SU-DHL-6 (cell line): ENCODE results near the gene RRAD.
"Not testable (repeated sequence)": the region's sequence is repeated elsewhere in the genome, so short reads cannot be mapped to it uniquely, and the experiment has no call there.

Experiments used
- H2AFZ ChIP-seq: fragments of 200-600 bp; sonication (generic); 2 replicates; pipeline ENCODE4 v1.6.1; 2014; ENCODE audit warnings: low read depth, mild to moderate bottlenecking, moderate library complexity, mixed read lengths, antibody characterized with exemption, low read length; ENCODE audit not compliant: severe bottlenecking
- H3F3A ChIP-seq: fragments of 200-600 bp; shearing (Covaris generic); 2 replicates; pipeline ENCODE4 v1.6.0; 2016; ENCODE audit warnings: antibody characterized with exemption, mild to moderate bottlenecking; ENCODE audit not compliant: insufficient read depth
- H3K27ac ChIP-seq: fragments of 200-600 bp; sonication (generic); 2 replicates; pipeline ENCODE4 v1.5.1; 2016; ENCODE audit warnings: low read depth, mild to moderate bottlenecking, low read length, moderate library complexity, mixed read lengths
- H3K27me3 ChIP-seq: fragments of 200-600 bp; sonication (generic), shearing (Covaris generic); 2 replicates; pipeline ENCODE4 v1.6.0; 2014; ENCODE audit warnings: mild to moderate bottlenecking, low read length
- H3K36me3 ChIP-seq: fragments of 200-600 bp; sonication (generic); 2 replicates; pipeline ENCODE4 v1.6.1; 2014; ENCODE audit warnings: mild to moderate bottlenecking, low read length, mixed read lengths
- H3K4me2 ChIP-seq: fragments of 300-600, 200-600 bp; shearing (Covaris generic), sonication (generic); 2 replicates; pipeline ENCODE4 v1.6.0; 2014; ENCODE audit warnings: low read length, low read depth, mild to moderate bottlenecking; ENCODE audit not compliant: poor library complexity, severe bottlenecking
- H3K4me3 ChIP-seq: fragments of 200-600 bp; sonication (generic); 2 replicates; pipeline ENCODE4 v1.5.1; 2014; ENCODE audit warnings: antibody characterized with exemption, low read length, mild to moderate bottlenecking, mixed read lengths; ENCODE audit not compliant: insufficient read depth, poor library complexity, severe bottlenecking
- H3K79me2 ChIP-seq: fragments of 200-600 bp; sonication (generic); 2 replicates; pipeline ENCODE4 v1.6.1; 2014; ENCODE audit warnings: mild to moderate bottlenecking, low read length, moderate library complexity; ENCODE audit not compliant: insufficient read depth
- H3K9ac ChIP-seq: fragments of 200-600 bp; sonication (generic); 2 replicates; pipeline ENCODE4 v1.7.0; 2014; ENCODE audit warnings: mild to moderate bottlenecking, low read length
- H3K9me2 ChIP-seq: fragments of 200-600 bp; sonication (generic); replicated peaks from 2 replicates; pipeline ENCODE4 v1.6.1; 2014; ENCODE audit warnings: low read length; ENCODE audit not compliant: insufficient read depth
- H3K9me3 ChIP-seq: fragments of 200-600 bp; sonication (generic); 2 replicates; pipeline ENCODE4 v1.6.1; 2014; ENCODE audit warnings: low read length, mixed read lengths; ENCODE audit not compliant: insufficient read depth
- H4K20me1 ChIP-seq: fragments of 200-600 bp; sonication (generic); 2 replicates; pipeline ENCODE4 v1.6.1; 2014; ENCODE audit warnings: low read depth, mild to moderate bottlenecking, antibody characterized with exemption, low read length, moderate library complexity, mixed read lengths
- EZH2phosphoT487 ChIP-seq: fragments of 200-600 bp; sonication (generic), shearing (Covaris generic); conservative IDR thresholded peaks from 2 replicates; pipeline ENCODE4 v1.6.1; 2018; ENCODE audit warnings: mild to moderate bottlenecking, antibody characterized with exemption, low read length, moderate library complexity, mixed read lengths
- TF ChIP-seq, protein P1 (sequence below): fragments of 200-600 bp; sonication (generic); IDR thresholded peaks from one replicate; pipeline ENCODE4 v1.5.1; 2017; ENCODE audit warnings: antibody characterized with exemption, mild to moderate bottlenecking, low read length, moderate library complexity; ENCODE audit not compliant: insufficient read depth, poor library complexity, severe bottlenecking

RRAD gene

DNA sequence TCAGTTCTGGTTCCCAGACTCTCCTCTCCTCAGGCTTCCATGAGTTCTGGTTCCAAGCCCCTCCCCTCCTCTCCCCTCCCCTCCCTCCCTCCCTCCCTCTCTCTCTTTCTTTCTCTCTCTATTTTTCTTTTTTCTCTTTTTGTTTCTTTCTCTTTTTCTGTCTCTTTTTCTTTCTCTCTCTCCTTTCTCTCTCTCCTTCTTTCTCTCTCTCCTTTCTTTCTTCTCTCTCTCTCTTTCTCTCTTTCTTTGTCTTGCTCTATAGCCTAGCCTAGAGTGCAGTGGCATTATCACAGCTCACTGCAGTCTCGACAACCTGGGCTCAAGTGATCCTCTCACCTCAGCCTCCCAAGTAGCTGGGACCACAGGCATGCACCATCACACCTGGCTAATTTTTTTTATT lies 34.9 kb upstream of the RRAD start:
- H2AFZ ChIP-seq, result no peak overlapping the region
- no peaks in the 10 kb centered on the region for H3K79me2 ChIP-seq
- no peaks in the 10 kb centered on the region for H4K20me1 ChIP-seq
- TF ChIP-seq, protein P1, sequence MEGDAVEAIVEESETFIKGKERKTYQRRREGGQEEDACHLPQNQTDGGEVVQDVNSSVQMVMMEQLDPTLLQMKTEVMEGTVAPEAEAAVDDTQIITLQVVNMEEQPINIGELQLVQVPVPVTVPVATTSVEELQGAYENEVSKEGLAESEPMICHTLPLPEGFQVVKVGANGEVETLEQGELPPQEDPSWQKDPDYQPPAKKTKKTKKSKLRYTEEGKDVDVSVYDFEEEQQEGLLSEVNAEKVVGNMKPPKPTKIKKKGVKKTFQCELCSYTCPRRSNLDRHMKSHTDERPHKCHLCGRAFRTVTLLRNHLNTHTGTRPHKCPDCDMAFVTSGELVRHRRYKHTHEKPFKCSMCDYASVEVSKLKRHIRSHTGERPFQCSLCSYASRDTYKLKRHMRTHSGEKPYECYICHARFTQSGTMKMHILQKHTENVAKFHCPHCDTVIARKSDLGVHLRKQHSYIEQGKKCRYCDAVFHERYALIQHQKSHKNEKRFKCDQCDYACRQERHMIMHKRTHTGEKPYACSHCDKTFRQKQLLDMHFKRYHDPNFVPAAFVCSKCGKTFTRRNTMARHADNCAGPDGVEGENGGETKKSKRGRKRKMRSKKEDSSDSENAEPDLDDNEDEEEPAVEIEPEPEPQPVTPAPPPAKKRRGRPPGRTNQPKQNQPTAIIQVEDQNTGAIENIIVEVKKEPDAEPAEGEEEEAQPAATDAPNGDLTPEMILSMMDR, result no peak
- no peak for TF ChIP-seq EZH2phosphoT487
- H3F3A ChIP-seq, result no peaks in the 10 kb centered on the region
- no peak overlapping the region for H3K27ac ChIP-seq
- H3K36me3 ChIP-seq, result no peaks in the 10 kb centered on the region
- no peak overlapping the region for H3K9ac ChIP-seq
- H3K9me2 ChIP-seq, result no peaks in the 10 kb centered on the region
- no peak overlapping the region for H3K4me3 ChIP-seq
- H3K9me3 ChIP-seq, result no peaks in the 10 kb centered on the region
- no peak overlapping the region for H3K4me2 ChIP-seq
- H3K27me3 ChIP-seq, result no peaks in the 10 kb centered on the region

DNA sequence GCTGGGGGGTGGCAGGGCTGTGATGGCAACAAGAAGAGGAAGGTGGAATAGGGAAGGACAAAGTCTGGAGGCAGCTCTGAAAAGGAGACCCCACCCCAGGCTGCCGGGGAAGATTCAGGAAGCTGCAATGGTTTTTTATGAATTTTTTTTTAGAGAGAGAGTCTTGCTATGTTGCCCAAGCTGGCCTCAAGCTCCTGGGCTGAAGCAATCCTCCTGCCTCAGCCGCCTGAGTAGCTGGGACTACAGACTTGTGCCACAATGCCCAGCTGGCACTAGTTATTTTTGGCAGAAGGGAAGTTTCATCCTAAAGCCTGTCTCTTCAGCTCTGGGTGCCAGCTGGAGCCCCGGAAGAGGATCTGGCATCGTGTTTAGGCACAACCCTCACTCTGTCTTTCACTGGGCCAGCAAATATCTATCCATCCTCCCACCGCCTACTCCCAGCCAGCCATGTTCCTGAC lies 34.4 kb upstream of the RRAD start:
- no peaks in the 10 kb centered on the region for H3F3A ChIP-seq
- no peaks in the 10 kb centered on the region for H3K36me3 ChIP-seq
- no peak overlapping the region for H3K27ac ChIP-seq
- H3K9me2 ChIP-seq, result no peaks in the 10 kb centered on the region
- no peaks in the 10 kb centered on the region for H4K20me1 ChIP-seq
- TF ChIP-seq EZH2phosphoT487, result no peak
- TF ChIP-seq, protein P1, result no peak
- H3K9ac ChIP-seq, result no peak overlapping the region
- no peak overlapping the region for H3K4me3 ChIP-seq
- no peaks in the 10 kb centered on the region for H3K79me2 ChIP-seq
- H3K9me3 ChIP-seq, result no peaks in the 10 kb centered on the region
- H2AFZ ChIP-seq, result no peak overlapping the region
- H3K27me3 ChIP-seq, result no peaks in the 10 kb centered on the region
- no peak overlapping the region for H3K4me2 ChIP-seq

DNA sequence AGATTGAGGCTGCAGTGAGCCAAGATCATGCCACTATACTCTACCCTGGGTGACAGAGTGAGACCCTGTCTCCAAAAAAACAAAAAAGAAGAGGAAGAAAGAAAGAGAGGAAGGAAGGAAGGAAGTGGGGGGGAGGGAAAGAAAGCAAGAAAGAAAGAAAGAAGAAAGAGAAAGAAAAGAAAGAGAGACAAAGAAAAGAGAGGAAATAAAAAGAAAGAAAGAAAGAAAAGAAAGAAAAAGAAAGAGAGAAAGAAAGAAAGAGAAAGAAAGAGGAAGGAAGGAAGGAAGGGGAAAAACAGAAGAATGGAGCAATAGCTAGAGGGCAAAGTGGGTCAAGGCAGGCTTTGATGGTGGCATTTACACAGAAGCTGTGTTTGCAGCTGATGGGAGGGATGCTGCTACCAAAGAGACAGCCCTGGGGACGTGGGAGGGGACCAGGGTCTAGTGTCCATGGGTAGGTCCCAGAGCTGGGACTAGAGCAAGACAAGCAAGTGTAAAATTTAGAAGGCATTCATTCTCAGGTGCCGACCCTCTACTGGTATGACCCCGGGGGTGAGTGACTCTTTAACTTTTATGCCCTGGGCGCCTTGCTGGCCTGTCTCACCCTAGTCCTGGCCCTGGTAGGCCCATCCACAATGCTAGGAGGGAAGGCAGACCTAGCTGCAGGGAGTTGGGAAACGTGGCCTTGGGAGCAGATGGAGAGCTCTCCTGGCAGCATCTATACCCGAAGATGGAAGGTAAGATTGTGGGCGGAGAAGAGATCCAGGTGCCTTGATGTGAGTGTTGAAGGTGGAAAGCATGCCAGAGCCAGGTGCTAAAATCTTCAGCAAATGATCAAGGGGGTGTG lies 33.7 kb upstream of the RRAD start:
- H3K79me2 ChIP-seq, result no peaks in the 10 kb centered on the region
- H3K4me2 ChIP-seq, result no peak overlapping the region
- no peak overlapping the region for H3K4me3 ChIP-seq
- H3K9ac ChIP-seq, result no peak overlapping the region
- no peaks in the 10 kb centered on the region for H3K9me3 ChIP-seq
- no peaks in the 10 kb centered on the region for H3K36me3 ChIP-seq
- TF ChIP-seq, protein P1, result no peak
- TF ChIP-seq EZH2phosphoT487, result no peak
- H3F3A ChIP-seq, result no peaks in the 10 kb centered on the region
- H3K27ac ChIP-seq, result no peak overlapping the region
- no peaks in the 10 kb centered on the region for H4K20me1 ChIP-seq
- H3K9me2 ChIP-seq, result no peaks in the 10 kb centered on the region
- H3K27me3 ChIP-seq, result no peaks in the 10 kb centered on the region
- H2AFZ ChIP-seq, result no peak overlapping the region

DNA sequence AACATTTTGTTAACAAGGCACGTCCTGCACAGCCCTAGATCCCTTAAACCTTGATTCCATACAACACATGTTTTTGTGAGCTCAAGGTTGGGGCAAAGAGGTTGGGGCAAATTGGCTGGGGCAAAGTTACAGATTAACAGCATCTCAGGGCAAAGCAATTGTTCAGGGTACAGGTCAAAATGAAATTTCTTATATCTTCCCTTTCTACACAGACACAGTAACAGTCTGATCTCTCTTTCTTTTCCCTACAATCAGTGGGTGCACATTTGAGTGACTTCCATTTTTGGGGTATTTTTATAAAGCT lies 30.8 kb upstream of the RRAD start:
- H2AFZ ChIP-seq, H3K27ac ChIP-seq, H3K4me3 ChIP-seq, H3K9me2 ChIP-seq, H3F3A ChIP-seq, H3K9me3 ChIP-seq, H3K36me3 ChIP-seq, H3K9ac ChIP-seq, H3K4me2 ChIP-seq, H3K79me2 ChIP-seq, H3K27me3 ChIP-seq, H4K20me1 ChIP-seq: not testable (repeated sequence)

DNA sequence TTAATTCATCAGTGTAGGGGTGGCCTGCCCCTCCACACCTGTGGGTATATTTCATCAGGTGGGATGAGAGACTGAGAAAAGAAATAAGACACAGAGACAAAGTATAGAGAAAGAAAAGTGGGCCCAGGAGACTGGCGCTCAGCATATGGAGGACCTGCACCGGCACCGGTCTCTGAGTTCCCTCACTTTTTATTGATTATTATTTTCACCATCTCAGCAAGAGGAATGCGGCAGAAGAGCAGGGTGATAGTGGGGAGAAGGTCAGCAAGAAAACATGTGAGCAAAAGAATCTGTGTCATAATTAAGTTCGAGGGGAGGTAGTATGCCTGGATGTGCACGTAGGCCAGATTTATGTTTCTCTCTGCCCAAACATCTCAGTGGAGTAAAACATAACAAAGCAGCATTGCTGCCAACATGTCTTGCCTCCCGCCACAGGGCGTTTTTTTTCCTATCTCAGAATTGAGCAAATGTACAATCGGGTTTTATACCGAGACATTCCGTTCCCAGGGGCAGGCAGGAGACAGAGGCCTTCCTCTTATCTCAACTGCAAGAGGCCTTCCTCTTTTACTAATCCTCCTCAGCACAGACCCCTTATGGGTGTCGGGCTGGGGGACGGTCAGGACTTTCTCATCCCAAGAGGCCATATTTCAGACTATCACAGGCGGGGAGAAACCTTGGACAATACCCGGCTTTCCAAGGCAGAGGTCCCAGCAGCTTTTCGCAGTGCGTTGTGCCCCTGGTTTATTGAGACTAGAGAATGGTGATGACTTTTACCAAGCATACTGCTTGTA lies 30.2 kb upstream of the RRAD start:
- not testable (repeated sequence) for H3F3A ChIP-seq, H3K4me3 ChIP-seq, H3K79me2 ChIP-seq, H3K4me2 ChIP-seq, H3K9me3 ChIP-seq, H2AFZ ChIP-seq, H3K9ac ChIP-seq, H4K20me1 ChIP-seq, H3K27me3 ChIP-seq, H3K36me3 ChIP-seq, H3K9me2 ChIP-seq, H3K27ac ChIP-seq
